Islet of Langerhans (tissue), 1 donor: Measurements from ENCODE around the gene TRIM23.
"Not testable (repeated sequence)": the region's sequence is repeated elsewhere in the genome, so short reads cannot be mapped to it uniquely, and the experiment has no call there.

ENCODE experiments used
- FAIRE-seq: peaks from one replicate; lab custom pipeline; 2011; peaks lifted over from hg19 to GRCh38; lab: Jason Lieb, UNC

TRIM23 gene

DNA sequence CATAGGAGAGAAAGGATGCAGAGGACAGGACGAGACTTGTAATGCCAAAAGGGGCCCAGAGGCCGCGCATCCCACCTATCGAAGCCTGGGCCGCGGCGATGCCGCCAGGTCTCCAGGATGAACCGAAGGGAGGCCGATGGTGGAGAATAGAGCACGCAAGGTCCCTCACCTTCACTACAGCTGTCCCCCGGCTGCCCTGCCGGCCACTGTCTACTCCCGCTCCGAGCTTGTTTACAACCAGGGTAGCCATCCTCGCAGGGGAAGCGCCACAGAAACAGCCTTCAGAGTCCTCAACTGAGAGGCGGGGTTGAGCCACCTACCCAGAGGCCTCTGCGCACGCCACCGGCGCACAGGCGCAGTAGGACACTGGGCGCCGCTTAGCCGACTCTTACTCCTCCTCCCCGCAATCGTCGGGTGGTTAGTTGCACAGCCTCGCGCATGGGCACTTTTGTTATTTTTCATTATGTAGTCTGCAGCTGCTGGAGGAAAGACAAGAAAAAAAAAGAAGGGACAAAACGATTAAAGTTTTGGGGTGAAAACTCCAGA, at the start of gene TRIM23:
Gene TRIM23, minus strand, starts transcription at position 309 of the 546 bp plus-strand sequence. Its CDS starts 59 bp downstream, at position 250.
- FAIRE-seq, result no peak

DNA sequence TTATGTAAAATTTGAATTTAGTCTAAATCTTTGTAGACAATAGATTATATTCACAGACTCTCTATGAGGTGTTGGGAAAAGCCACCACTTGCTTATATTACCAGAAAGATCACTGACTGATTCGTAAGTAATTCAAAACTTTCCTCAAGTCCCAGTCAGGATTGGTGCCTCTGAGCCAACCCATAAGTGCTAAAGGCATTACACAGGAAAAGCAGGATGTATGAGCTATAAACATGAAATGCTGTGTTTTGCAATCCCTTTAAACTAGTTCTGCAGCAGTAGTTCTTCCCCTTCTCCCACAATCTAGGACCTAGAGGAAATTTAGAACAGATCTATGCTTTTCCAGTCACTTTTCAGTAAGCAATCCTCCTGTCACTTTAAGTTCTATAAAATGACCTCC, 48.7 kb upstream of the TRIM23 start:
- no peak for FAIRE-seq

DNA sequence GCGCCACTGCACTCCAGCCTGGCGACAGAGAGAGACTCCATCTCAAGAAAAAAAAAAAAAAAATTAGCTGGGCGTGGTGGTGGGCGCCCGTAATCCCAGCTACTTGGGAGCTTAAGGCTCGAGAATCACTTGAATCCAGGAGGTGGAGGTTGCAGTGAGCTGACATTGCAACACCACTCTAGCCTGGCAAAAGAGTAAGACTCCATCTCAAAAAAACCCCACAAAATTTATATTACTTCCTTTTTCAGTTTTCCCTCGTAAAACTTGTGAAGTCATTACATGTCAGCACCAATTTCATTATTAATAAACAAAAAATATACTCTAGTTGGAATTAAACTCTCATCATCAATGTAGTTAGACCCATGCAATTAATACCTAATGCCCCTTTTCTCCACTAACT, 44.6 kb upstream of the TRIM23 start:
- no peak for FAIRE-seq

DNA sequence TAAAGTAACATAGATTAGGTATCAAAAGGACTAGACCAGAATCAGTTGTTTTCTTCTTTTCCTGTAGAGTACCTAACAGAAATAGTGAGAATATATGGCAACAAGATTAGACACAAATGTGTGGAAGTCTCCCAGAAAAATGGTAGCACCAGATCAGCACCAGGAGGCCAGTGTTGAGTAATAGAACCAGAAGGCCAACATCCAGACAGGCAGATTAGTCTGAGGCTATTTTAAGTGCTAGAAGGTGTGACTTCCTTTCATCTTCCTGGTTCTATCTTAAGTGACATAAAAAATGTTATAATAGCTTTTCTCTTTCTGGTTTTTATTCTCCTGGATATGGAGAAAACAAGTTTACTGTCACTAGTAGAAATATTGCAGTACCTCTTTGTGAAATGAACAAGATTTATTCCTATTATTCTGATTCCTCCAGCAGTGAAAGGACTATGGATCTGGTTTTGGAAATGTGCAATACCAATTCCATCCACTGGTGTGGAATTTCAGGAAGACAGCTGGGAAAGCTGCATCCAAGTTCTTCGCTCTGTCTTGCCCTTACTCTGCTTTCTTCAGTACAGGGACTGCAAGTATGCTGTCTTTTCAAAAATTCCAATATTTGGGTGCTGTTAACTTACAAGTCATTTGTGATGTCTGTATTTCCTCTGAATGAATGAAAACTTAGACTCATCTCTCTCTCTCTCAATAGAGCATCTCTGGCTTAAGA, 39.8 kb upstream of the TRIM23 start:
- no peak for FAIRE-seq

DNA sequence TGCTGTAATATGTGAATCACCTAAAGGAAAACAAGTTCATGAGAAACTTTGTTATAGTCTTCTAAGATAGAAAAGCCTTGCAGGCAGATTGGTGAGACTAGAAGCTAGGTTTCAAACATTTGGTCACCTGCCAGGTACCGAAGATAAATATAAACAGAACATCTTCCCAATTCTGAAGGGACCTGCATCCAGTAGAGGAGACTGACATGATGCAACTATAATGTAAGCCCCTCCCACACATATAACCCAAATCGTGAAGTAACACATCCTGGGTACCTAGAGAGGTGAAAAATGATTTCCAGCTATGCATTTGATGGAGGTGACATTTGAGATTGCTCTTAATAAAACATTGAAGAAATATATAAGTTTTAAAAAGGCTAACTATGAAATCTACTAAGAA, 30.6 kb upstream of the TRIM23 start:
- no peak for FAIRE-seq

DNA sequence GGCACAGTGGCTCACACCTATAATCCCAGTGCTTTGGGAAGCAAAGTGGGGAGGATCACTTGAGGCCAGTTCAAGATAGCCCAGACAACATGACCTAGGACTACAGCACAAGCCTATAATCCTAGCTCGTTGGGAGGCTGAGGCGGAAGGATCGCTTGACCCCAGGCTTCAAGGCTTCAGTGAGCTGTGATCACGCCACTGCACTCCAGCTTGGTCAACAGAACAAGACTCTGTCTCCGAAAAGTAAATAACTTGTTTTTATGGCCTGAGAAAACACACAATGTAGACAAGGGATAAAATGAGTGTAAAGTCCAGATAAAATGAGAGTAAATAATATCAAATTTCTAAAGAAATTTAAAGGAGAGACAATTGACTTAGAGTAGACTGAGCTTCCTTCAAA, 27.0 kb upstream of the TRIM23 start:
- FAIRE-seq, result no peak

DNA sequence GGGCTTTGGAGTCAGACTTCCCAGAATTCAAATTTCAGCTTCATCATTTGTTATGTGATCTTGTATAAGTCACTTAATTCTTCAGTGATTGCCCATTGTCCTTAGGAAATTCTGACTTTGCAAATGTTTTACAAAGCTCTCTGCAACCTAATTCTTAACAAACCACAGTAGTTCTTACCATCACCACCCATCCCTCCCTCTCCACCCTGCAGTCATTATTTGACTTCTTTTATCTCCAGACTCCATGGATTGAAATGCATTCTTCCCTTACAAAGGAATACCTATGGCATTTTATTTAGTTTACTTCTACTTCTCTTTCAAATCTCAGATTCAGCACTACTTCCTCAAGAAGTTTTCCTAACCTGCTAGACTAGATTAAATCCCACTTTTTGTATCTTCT, 23.8 kb upstream of the TRIM23 start:
- no peak for FAIRE-seq

DNA sequence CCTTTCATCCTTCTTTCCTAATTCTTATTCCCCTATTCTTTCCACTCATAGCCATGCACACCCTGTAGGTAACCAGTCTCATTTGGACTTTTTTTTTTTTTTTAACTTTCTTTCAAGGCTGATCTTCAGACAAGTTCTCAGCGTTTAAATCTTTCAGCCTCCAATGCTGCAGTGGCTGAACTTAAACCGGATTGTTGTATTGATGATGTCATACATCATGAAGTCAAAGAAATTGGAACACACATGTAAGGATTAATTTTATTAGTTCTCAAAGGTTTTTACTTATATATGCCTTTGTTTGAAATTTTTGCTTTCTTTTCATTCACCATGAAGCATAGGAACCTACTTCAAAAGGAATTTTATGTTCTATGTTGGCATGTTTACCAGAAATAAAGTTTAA, 22.8 kb upstream of the TRIM23 start:
- no peak for FAIRE-seq

DNA sequence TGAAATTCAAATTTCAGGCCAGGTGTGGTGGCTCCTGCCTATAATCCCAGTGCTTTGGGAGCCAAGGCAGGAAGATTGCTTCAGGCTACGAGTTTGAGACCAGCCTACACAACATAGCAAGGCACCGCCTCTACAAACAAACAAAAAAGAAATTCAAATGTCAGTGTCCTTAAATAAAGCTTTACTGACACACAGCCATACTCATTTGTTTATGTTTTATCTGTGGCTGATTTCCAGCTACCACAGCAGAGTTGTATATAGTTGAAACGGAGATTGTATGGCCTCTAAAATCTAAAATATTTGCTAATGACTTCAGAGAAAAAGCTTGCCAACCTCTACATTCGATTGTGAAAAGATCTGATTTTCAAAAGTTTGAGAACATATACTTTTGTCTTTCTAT, 16.1 kb upstream of the TRIM23 start:
- no peak for FAIRE-seq

DNA sequence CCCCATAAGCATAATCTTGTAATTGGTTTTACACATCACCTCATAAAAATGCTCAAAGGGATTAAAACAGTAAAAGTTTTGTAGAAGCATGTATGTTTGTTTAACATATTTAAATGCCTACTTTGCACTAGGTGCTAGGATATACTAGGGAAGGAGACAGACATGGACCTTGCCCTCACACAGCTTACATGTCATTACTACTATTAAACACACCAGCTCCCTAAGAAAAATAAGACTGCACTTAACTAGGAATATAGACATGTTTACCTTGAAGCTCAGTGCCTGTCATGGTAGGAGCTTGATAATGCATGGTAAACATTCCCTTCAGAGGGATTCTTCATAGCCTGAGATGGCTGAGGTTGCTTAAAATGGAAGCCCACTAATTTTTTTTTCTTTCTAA, 6.8 kb upstream of the TRIM23 start:
- no peak for FAIRE-seq

DNA sequence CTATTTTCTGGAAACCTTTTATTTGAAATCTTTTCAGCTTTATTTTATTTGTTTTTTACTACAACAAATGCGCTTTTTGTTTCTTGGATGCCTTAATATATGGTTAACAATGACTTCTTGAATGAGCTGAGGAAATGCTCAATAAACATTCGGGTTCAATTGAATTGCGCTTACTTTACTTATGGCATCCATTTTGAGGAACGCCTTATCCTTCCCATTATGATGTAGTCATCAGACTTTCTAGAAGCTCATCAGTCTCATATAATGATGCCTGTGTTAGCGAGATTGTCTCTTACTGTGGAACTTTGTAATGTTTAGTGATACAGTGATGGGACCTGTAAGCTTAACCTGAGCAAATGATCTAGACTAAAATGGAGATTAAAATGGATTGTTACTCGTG, 1.6 kb upstream of the TRIM23 start:
- FAIRE-seq, result no peak

DNA sequence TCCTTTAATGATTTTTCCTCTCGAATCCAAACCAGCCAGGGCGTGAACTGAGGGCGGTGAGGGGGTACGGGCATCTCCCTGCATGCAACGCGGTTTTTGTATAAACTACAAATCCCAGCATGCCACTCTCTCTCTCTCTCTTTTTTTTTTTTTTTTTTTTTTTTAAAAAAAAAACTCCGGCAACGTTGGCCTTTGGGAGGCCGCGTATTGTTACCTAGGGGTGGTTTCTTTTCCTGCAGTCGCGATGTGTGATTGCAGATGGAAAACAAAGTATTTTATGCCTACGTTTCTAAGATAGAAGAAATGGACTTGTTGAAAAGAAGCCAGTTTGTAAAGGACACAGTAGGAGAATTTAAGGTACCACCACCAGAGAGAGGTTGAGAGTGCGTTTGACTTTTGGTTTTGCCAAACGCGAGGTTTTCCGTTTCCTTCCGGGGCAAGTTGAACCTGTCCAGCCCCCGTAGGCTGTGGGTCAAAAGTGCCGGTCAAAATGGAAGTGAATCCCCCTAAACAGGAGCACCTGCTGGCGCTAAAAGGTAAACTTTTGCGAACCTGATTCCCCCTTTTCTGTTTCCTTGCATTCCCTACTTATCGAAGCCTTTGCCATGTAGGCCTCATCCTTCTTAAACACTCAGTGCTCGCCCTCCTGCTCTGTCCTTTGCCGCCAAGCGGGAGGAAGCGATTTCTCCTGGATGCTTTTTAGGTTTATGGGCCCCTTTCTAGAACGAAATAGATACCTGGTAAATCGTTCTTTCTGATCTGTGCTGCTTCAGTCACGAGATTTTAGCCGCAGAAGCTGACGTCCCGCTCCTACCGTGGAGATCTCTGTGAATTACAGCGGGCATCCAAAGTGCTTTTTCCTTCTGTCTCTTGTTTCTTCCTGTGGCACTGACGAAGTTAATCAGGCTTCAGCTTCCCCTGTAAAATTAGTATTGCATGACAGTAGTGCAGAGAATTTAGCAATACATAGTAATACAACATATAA, 730 bp upstream of the TRIM23 start, which contains the start of the genes SHLD3 and TRAPPC13:
Gene SHLD3, plus strand, starts transcription at position 457 of the 985 bp plus-strand sequence. CDS start 4,561 bp downstream, outside the sequence.
Gene TRAPPC13, plus strand, starts transcription at position 457 of the 985 bp plus-strand sequence. Its CDS starts 34 bp downstream, at position 491.
- FAIRE-seq, result peak; percentile 76

DNA sequence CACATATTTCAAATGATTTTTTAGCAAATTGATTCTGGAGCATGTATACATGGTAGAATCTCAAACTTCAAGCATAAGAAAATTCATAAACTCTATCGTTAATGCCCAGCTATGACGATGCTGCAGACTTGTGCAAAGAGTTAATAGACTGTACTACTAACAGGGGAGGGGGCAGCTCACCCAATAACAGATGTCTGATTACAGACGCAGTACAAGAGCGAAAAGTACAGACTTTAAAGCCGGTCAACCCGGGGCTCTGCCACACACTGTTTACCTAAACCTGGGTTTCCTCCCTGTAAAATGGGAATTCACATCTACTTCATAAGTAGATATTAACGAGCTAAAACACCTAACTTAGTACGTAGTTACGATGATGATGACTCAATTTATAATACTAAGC, 651 bp downstream of the TRIM23 start:
- no peak for FAIRE-seq

DNA sequence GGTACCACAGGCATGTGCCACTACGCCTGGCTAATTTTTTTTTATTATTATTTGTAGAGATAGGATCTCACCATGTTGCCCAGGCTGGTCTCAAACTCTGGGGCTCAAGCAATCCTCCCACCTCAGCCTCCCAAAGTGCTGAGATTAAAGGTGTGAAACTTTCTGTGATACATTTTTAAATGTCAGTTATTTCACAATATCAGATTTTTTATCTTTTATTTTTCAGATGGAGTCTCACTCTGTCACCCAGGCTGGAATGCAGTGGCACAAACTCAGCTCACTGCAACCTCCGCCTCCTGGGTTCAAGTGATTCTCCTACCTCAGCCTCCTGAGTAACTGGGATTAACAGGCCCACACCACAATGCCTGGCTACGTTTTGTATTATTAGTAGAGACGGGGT, 2.2 kb downstream of the TRIM23 start:
- not testable (repeated sequence) for FAIRE-seq

DNA sequence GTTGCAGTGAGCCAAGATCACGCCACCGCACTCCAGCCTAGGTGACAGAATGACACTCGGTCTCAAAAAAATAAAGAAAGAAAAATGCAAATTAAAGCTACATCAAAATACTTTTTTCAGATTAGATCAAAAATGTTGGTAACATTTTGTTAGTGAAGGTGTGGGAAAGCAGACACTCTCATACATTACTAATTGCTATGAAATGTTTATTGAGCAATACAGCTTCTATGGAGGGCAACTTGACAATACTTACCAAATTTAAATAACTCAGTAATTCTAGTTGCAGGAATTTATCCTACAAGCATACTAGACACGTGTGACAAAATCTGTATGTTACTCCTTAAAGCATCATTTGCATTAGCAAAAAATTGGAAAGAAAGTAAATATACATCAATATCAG, 4.1 kb downstream of the TRIM23 start:
- FAIRE-seq, result no peak

DNA sequence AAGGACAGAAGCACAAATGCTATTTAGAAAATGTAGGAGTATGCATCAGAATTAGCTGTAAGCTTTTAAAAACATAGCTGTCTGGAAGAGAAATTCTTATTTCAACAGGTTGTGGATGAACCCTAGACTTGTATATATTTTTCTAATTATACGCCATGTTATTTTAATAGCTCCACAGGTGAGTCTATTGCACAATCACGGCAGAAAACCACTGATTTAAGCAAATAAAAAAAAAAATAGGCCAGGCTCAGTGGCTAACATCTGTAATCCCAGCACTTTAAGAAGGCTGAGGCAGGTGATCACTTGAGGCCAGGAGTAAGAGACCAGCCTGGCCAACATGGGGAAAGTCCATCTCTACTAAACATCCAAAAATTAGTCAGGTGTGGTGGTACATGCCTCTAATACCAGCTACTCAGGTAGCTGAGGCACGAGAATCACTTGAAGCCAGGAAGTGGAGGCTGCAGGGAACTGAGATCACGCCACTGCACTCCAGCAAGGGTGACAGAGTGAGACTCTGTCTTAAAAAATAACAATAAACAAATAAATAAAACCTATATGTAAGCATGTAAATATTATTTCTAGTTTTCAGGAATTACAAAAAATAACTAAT, 11.7 kb downstream of the TRIM23 start:
- FAIRE-seq, result no peak

DNA sequence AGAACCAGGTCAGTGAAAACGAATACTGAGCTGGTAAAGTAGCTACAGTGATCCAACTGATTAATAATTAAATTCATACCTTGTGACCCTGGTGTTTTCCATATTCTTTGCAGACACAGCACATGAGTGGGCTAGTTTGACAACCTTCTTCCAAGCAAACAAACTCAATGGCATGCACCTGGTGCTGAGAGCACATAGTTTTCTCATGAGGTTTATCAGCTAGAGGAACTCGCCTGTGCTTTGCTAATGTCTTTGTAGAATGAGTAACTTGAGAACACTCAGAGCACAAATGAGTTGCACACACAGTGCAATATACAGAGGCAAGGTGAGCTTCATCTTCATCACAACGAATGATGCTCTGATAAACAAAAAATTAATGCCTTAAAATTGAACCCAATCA, 12.6 kb downstream of the TRIM23 start:
- FAIRE-seq, result peak; percentile 71

DNA sequence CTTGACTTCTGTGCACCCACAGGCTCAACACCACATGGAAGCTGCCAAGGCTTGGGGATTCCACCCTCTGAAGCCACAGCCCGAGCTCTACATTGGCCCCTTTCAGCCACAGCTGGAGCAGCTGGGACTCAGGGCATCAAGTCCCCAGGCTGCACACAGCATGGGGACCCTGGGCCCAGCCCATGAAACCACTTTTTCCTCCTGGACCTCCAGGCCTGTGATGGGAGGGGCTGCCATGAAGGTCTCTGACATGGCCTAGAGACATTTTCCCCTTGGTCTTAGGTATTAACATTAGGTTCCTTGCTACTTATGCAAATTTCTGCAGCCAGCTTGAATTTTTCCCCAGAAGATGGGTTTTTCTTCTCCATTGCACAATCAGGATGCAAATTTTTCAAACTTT, 22.4 kb downstream of the TRIM23 start:
- not testable (repeated sequence) for FAIRE-seq

DNA sequence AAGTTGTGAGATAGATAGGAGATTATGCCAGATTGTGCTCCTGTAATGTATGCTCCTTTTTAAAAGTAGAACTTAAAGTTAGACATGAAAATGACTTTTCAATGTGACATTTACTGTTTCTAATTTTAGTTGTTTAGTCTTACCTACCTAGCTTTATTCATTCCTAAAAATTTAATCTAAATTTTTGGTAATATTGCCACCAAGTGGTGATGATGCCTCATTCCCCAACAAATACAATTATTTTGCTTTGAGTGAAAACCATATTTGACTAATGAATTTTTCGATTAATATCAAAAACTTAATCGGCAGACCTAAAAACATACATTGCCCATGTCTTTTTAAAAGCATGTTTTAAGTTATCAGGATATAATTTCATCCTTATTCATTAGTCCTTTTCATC, 35.4 kb downstream of the TRIM23 start:
- peak; percentile 92 for FAIRE-seq

DNA sequence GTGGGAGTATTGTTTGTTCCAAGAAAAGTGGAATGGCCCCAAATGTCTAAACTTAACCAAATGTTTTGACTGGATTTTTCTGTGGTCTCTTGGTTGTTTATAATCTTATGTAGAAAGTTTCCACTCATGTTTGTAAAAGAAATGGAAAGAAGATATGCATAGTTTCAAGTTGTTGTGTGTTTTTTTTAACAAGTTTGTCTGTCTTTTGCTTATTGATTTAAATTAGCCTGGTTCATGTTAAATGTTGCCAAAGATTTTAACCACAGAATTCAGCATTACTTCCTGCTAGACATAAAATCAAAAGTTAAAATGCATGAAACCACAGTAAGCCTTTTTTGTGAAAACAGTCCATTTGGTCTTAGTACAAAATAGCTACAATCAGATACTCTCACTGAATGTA, 47.0 kb downstream of the TRIM23 start:
- FAIRE-seq, result no peak

DNA sequence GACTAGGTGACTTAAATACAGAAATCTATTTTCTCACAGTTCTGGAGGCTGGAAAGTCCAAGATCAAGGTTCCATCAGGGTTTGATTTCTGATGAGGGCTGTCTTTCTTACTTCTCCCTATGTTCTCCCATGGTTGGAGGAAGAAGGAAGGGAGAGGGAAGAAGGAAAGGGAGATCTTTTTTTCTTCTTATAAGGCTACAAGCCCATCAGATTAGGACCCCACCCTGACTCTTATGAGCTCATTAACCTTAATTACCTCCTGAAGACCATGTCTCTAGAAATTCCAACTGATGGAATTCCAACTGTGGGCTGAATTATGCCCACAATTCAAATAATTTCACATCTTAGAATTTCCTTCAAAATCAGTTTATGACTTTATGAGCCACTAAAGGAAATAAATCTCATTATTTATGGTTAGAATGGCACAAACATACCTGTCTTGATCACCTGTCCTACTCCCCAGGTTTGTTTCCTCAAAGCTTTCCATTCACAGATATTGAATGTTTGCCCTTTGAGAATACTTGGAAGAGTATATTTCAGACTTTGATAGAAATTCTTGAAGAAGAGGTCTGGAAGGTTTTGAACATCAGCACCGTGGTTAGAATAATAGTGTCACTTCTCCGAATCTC, 53.4 kb downstream of the TRIM23 start:
- FAIRE-seq, result no peak

DNA sequence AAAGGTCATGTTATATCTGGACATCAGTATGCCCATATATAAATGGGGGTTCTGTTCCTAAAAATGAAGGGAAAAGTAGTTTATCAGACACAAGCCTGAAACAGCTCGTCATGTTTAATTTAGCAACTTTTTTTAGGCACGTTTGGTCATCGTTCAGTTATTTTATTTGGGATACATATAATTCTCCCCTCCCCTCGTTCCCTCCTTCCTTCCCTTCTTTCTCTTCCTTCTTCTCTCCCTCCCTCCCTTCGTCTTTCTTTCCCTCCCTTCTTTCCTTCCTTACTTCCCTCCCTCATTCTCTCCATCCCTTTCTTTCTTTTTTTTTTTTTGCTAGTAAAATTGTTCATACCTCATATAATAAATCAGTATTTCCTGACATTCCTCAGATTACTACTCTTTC, 57.6 kb downstream of the TRIM23 start:
- FAIRE-seq, result no peak
